DND-41 (cell line): ENCODE data around the gene SMIM36.

ENCODE experiments used
- ATAC-seq: fragments of 200-7000 bp; cut with Tn5 transposase; 3 replicates; pipeline ENCODE4 v1.9.1; 2021; ENCODE audit warnings: low read depth; ENCODE audit not compliant: insufficient read depth
- DNase-seq: peaks from one replicate; pipeline ENCODE4 v3.0.0-alpha.2; 2020
- H2AFZ ChIP-seq: 2 replicates; pipeline ENCODE4 v1.6.0; 2012; ENCODE audit warnings: low read depth, low read length
- H3K27ac ChIP-seq: 2 replicates; pipeline ENCODE4 v1.5.1; 2012; ENCODE audit warnings: low read length, inconsistent platforms
- H3K27me3 ChIP-seq: fragments of 200-600 bp; sonication (generic); 2 replicates; pipeline ENCODE4 v1.6.0; 2012; ENCODE audit warnings: low read length, mild to moderate bottlenecking, inconsistent platforms; ENCODE audit not compliant: insufficient read depth, poor library complexity
- H3K36me3 ChIP-seq: 2 replicates; pipeline ENCODE4 v1.5.1; 2012; ENCODE audit warnings: low read length, inconsistent platforms; ENCODE audit not compliant: insufficient read depth
- H3K4me1 ChIP-seq: 2 replicates; pipeline ENCODE4 v1.5.1; 2012; ENCODE audit warnings: mild to moderate bottlenecking, low read length; ENCODE audit not compliant: insufficient read depth
- H3K4me2 ChIP-seq: 2 replicates; pipeline ENCODE4 v1.6.0; 2012; ENCODE audit warnings: mild to moderate bottlenecking, moderate library complexity, low read length, inconsistent platforms; ENCODE audit not compliant: insufficient read depth
- H3K4me3 ChIP-seq, 2 experiments: fragments of 200-600 bp in 1 of 2; shearing (Covaris generic) in 1 of 2; 2 replicates each; pipeline ENCODE4 v1.5.1; 2012 to 2016; ENCODE audit warnings: inconsistent platforms in 2 of 2, low read length in 2 of 2, mild to moderate bottlenecking in 2 of 2, low read depth in 1 of 2, moderate library complexity in 1 of 2
- H3K79me2 ChIP-seq: 2 replicates; pipeline ENCODE4 v1.6.0; 2012; ENCODE audit warnings: low read length, inconsistent platforms; ENCODE audit not compliant: insufficient read depth
- H3K9ac ChIP-seq: 2 replicates; pipeline ENCODE4 v1.6.0; 2012; ENCODE audit warnings: low read depth, mild to moderate bottlenecking, inconsistent platforms, low read length, moderate library complexity
- H3K9me3 ChIP-seq: 2 replicates; pipeline ENCODE4 v1.5.1; 2012; ENCODE audit warnings: low read length, moderate library complexity, mild to moderate bottlenecking, inconsistent platforms; ENCODE audit not compliant: insufficient read depth, severe bottlenecking
- H4K20me1 ChIP-seq: 2 replicates; pipeline ENCODE4 v1.6.0; 2012; ENCODE audit warnings: low read length; ENCODE audit not compliant: insufficient read depth
- EZH2 ChIP-seq: IDR thresholded peaks from 3 replicates; pipeline ENCODE4 v1.6.1; 2012; ENCODE audit warnings: borderline replicate concordance, low read depth, mild to moderate bottlenecking, moderate library complexity, low read length, inconsistent platforms; ENCODE audit not compliant: severe bottlenecking
- TF ChIP-seq, protein P1 (sequence below): IDR thresholded peaks from 2 replicates; pipeline ENCODE4 v1.5.1; 2012; ENCODE audit warnings: borderline replicate concordance, low read length, moderate library complexity, mild to moderate bottlenecking; ENCODE audit not compliant: poor library complexity, severe bottlenecking; ENCODE audit errors: extremely low read depth

Gene SMIM36

GRCh38 chr17:55546991-55547664 is 35.9 kb upstream of the SMIM36 start:
- ATAC-seq, result no peak
- H3K27me3 ChIP-seq, result no peaks in the 10 kb centered on the region

GRCh38 chr17:55546481-55546880 is 35.2 kb upstream of the SMIM36 start:
- Histone ChIP-seq H3K9me3 (no peaks in the 10 kb centered on the region), H3K4me1 (no peaks in the 10 kb centered on the region), H3K4me3 (no peak overlapping the region), H4K20me1 (no peaks in the 10 kb centered on the region), H3K79me2 (no peaks in the 10 kb centered on the region), H3K27ac (no peak overlapping the region), H3K9ac (no peak overlapping the region), H3K27me3 (no peaks in the 10 kb centered on the region), H3K36me3 (no peaks in the 10 kb centered on the region), H3K4me2 (no peak overlapping the region), H2AFZ (no peak overlapping the region)
- DNase-seq (no peak), ATAC-seq (no peak)
- no peak for TF ChIP-seq EZH2
- TF ChIP-seq, protein P1, sequence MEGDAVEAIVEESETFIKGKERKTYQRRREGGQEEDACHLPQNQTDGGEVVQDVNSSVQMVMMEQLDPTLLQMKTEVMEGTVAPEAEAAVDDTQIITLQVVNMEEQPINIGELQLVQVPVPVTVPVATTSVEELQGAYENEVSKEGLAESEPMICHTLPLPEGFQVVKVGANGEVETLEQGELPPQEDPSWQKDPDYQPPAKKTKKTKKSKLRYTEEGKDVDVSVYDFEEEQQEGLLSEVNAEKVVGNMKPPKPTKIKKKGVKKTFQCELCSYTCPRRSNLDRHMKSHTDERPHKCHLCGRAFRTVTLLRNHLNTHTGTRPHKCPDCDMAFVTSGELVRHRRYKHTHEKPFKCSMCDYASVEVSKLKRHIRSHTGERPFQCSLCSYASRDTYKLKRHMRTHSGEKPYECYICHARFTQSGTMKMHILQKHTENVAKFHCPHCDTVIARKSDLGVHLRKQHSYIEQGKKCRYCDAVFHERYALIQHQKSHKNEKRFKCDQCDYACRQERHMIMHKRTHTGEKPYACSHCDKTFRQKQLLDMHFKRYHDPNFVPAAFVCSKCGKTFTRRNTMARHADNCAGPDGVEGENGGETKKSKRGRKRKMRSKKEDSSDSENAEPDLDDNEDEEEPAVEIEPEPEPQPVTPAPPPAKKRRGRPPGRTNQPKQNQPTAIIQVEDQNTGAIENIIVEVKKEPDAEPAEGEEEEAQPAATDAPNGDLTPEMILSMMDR, result no peak

More at GRCh38 chr17:55546991-55547664, 35.9 kb upstream of the SMIM36 start:
- no peak overlapping the region for H3K4me3 ChIP-seq
- no peak overlapping the region for H3K9ac ChIP-seq
- no peaks in the 10 kb centered on the region for H3K4me1 ChIP-seq
- no peaks in the 10 kb centered on the region for H4K20me1 ChIP-seq
- no peak for DNase-seq
- H3K9me3 ChIP-seq, result no peaks in the 10 kb centered on the region
- H3K27ac ChIP-seq, result no peak overlapping the region
- H3K4me2 ChIP-seq, result no peak overlapping the region
- TF ChIP-seq, protein P1, result no peak
- no peak for TF ChIP-seq EZH2
- no peaks in the 10 kb centered on the region for H3K36me3 ChIP-seq
- H2AFZ ChIP-seq, result no peak overlapping the region
- H3K79me2 ChIP-seq, result no peaks in the 10 kb centered on the region

DNA sequence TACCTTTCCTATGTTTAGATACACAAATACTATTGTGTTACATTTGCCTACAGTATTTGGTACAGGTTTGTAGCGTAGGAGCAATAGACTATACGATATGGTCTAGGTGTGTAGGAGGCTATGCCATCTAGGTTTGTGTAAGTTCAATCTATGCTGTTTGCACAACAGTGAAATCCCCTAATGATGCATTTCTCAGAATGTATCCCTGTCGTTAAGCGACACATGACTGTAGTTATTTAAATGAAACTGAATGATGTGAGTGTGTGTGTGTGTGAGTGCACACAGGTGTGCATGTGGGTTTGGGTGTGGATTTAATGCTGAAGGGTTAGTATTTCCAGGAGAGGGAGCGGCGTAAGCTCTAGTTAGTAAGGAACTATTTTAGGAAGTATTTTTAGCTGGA is 34.6 kb upstream of the SMIM36 start:
- DNase-seq (no peak), ATAC-seq (no peak)
- Histone ChIP-seq H3K36me3 (no peaks in the 10 kb centered on the region), H2AFZ (no peak overlapping the region), H4K20me1 (no peaks in the 10 kb centered on the region), H3K27ac (no peak overlapping the region), H3K4me1 (no peaks in the 10 kb centered on the region), H3K9me3 (no peaks in the 10 kb centered on the region), H3K9ac (no peak overlapping the region), H3K4me3 (no peak overlapping the region), H3K27me3 (no peaks in the 10 kb centered on the region), H3K4me2 (no peak overlapping the region), H3K79me2 (no peaks in the 10 kb centered on the region)
- TF ChIP-seq, protein P1, result no peak
- TF ChIP-seq EZH2, result no peak

DNA sequence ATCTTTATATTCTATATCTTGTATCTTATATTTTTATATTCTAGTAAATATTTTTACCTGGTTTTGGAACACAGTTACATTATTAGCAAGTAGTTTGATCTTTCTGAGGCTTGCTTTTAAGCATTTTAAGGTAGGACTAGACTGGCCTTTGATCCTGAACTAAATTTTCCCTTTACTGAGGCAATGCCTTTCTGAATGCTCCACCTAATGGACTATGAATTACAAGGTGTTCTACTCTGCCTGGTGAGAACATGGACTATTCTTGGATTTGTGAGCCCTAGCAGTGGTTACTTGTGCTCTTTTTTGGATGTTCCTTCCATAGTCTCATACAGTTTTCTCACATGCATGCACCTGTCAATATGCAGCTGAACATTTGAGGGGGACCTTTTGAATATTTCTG is 32.5 kb upstream of the SMIM36 start:
- Histone ChIP-seq H3K4me2 (no peak overlapping the region), H3K9ac (no peak overlapping the region), H3K4me1 (no peaks in the 10 kb centered on the region)

More for the DNA sequence above, 32.5 kb upstream of the SMIM36 start:
- no peak for TF ChIP-seq EZH2
- TF ChIP-seq, protein P1, result no peak
- Histone ChIP-seq H3K79me2 (no peaks in the 10 kb centered on the region), H3K9me3 (no peaks in the 10 kb centered on the region), H3K27me3 (no peaks in the 10 kb centered on the region), H3K36me3 (no peaks in the 10 kb centered on the region), H3K4me3 (no peak overlapping the region), H2AFZ (no peak overlapping the region), H4K20me1 (no peaks in the 10 kb centered on the region), H3K27ac (no peak overlapping the region)
- ATAC-seq (no peak), DNase-seq (no peak)
